CD4-positive, alpha-beta T cell (primary cell): ENCODE measurements around the gene C2CD4C. TPM values are rescaled to one million over a fixed set of nuclear protein-coding genes. Genes with fewer than 3 reads are reported as not detected.
"Not testable (repeated sequence)": the region's sequence is repeated elsewhere in the genome, so short reads cannot be mapped to it uniquely, and the experiment has no call there.

ENCODE experiments used
- ATAC-seq: fragments of 200-7000 bp; cut with Tn5 transposase; one replicate; pipeline ENCODE4 v1.10.0; 2022; ENCODE audit warnings: mild to moderate bottlenecking; ENCODE audit not compliant: poor library complexity
- CTCF ChIA-PET: fragments of 350-600 bp; sonication (Branson Sonifier 250); formaldehyde crosslinking; loops from one replicate; lab custom pipeline; 2021; ENCODE audit warnings: antibody characterized with exemption, inconsistent platforms; lab: Charles Lee
- POLR2A ChIA-PET: fragments of 350-600 bp; sonication (Branson Sonifier 250); formaldehyde crosslinking; loops from one replicate; lab custom pipeline; 2021; ENCODE audit warnings: antibody characterized with exemption, inconsistent platforms; lab: Charles Lee
- DNase-seq, 14 experiments: peaks; one replicate each; pipeline ENCODE4 v3.0.0-alpha.2; 2013 to 2020; ENCODE audit warnings: mixed read lengths in 2 of 14
- H3K27ac ChIP-seq, 2 donors: one replicate each; pipeline versions ENCODE4 v1.5.1 to v1.7.0; 2013; ENCODE audit warnings: low read length in 2 of 2, low read depth in 1 of 2, mild to moderate bottlenecking in 1 of 2
- H3K27me3 ChIP-seq, 2 experiments: 1 replicate in 1 of 2; 2 replicates in 1 of 2; pipeline versions ENCODE4 v1.6.1 to v1.7.0; 2013; ENCODE audit warnings: low read length in 2 of 2, control low read depth in 1 of 2, mild to moderate bottlenecking in 1 of 2, moderate library complexity in 1 of 2; ENCODE audit not compliant: insufficient read depth in 2 of 2, control insufficient read depth in 1 of 2
- H3K36me3 ChIP-seq: one replicate; pipeline ENCODE4 v1.6.1; 2013; ENCODE audit warnings: low read length, control low read depth; ENCODE audit not compliant: insufficient read depth
- H3K4me1 ChIP-seq: one replicate; pipeline ENCODE4 v1.6.1; 2013; ENCODE audit warnings: low read length, control low read depth; ENCODE audit not compliant: insufficient read depth
- H3K4me3 ChIP-seq: one replicate; pipeline ENCODE4 v1.5.1; 2013; ENCODE audit warnings: mild to moderate bottlenecking, low read length, moderate library complexity
- H3K9me3 ChIP-seq, 2 experiments: 1 replicate in 1 of 2; 2 replicates in 1 of 2; pipeline versions ENCODE4 v1.6.1 to v1.7.0; 2013; ENCODE audit warnings: low read length in 2 of 2, mild to moderate bottlenecking in 2 of 2, control low read depth in 1 of 2, moderate library complexity in 1 of 2; ENCODE audit not compliant: control insufficient read depth in 1 of 2, insufficient read depth in 1 of 2
- H3K27ac Mint-ChIP-seq: one replicate; pipeline ENCODE4 v1.8.0; 2020; ENCODE audit warnings: mixed read lengths
- H3K27me3 Mint-ChIP-seq: one replicate; pipeline ENCODE4 v1.8.0; 2021; ENCODE audit warnings: mixed read lengths
- H3K36me3 Mint-ChIP-seq: one replicate; pipeline ENCODE4 v1.8.0; 2021; ENCODE audit warnings: low read depth, mixed read lengths
- H3K4me1 Mint-ChIP-seq: one replicate; pipeline ENCODE4 v1.8.0; 2021; ENCODE audit warnings: low read depth, mixed read lengths
- H3K4me3 Mint-ChIP-seq: one replicate; pipeline ENCODE4 v1.8.0; 2020; ENCODE audit warnings: mild to moderate bottlenecking, mixed read lengths
- H3K9me3 Mint-ChIP-seq: one replicate; pipeline ENCODE4 v1.8.0; 2020; ENCODE audit warnings: mixed read lengths
- CTCF ChIP-seq: fragments of 200-600 bp; IDR thresholded peaks from one replicate; pipeline ENCODE4 v1.8.0; 2022; ENCODE audit warnings: antibody characterized with exemption, mild to moderate bottlenecking
- intact Hi-C, 2 experiments: fragments of 100-400 bp; cut with DNase I in 1 of 2; cut with micrococcal nuclease in 1 of 2; formaldehyde crosslinking; loops; one replicate each; pipeline versions ENCODE4 v1.15.1 to v1.9.0; 2023 to 2025; cut with DNase I, micrococcal nuclease
- total RNA-seq, 174 experiments: library from RNA in 2 of 174; stranded (reverse) in 2 of 174; gene quantifications; one replicate each; pipeline ENCODE4 v1.2.3 and lab custom pipeline; 2021 to 2026

The C2CD4C gene
- total RNA-seq, 2 experiments from 2014 or later: not detected

GRCh38 chr19:359653-359925, 49.4 kb downstream of the C2CD4C start:
- no peak for DNase-seq
- Histone ChIP-seq H3K36me3 (no peaks in the 10 kb centered on the region), H3K4me3 (no peak overlapping the region), H3K27ac (no peak overlapping the region), H3K27me3 (peaks cover 0 to 5% of the 10 kb centered on the region in 2 experiments), H3K4me1 (no peaks in the 10 kb centered on the region), H3K9me3 (peaks cover 0 to 12% of the 10 kb centered on the region in 2 experiments)
- intact Hi-C loops: no loop called here
- Mint-ChIP-seq H3K4me3 (no peak overlapping the region), H3K9me3 (peaks cover 3% of the 10 kb centered on the region), H3K36me3 (no peaks in the 10 kb centered on the region), H3K27me3 (peaks cover 14% of the 10 kb centered on the region), H3K27ac (no peak overlapping the region), H3K4me1 (no peaks in the 10 kb centered on the region)
- ChIA-PET CTCF (no interaction called here), POLR2A (no interaction called here)
- ATAC-seq: no peak
- no peak for TF ChIP-seq CTCF

GRCh38 chr19:355536-355935, 53.4 kb downstream of the C2CD4C start:
- DNase-seq: not testable (repeated sequence)

More at GRCh38 chr19:355536-355935, 53.4 kb downstream of the C2CD4C start:
- POLR2A ChIA-PET, H3K4me3 ChIP-seq, H3K27ac Mint-ChIP-seq, H3K27me3 ChIP-seq, H3K4me1 ChIP-seq, H3K4me1 Mint-ChIP-seq, H3K36me3 Mint-ChIP-seq, H3K27ac ChIP-seq, H3K4me3 Mint-ChIP-seq, H3K36me3 ChIP-seq, intact Hi-C loops, CTCF ChIA-PET, H3K9me3 Mint-ChIP-seq, ATAC-seq: not testable (repeated sequence)
- peaks cover 10% of the 10 kb centered on the region for H3K27me3 Mint-ChIP-seq
- H3K9me3 ChIP-seq: peaks cover 9 to 28% of the 10 kb centered on the region in 2 experiments

Other genes starting within 250 kb of the C2CD4C start
- gene PLPP2, start 117.7 kb downstream of the C2CD4C start, total RNA-seq: under 1 TPM in 1 of 2 experiments, not detected in 1; 0.64 TPM
- 10 to 100 TPM in 1 of 2 experiments, 1 to 10 TPM in 1; 9.5 to 11.5 TPM for gene MIER2, start 64.4 kb downstream of the C2CD4C start, total RNA-seq
- gene SHC2, start 51.9 kb upstream of the C2CD4C start, total RNA-seq: under 1 TPM; 0.36 to 0.42 TPM
- under 1 TPM; 0.20 to 0.91 TPM for gene MADCAM1, start 87.3 kb upstream of the C2CD4C start, total RNA-seq
- 10 to 100 TPM; 17.2 to 18.2 TPM for gene TPGS1, start 98.3 kb upstream of the C2CD4C start, total RNA-seq
- 10 to 100 TPM; 38.5 to 43.4 TPM for gene CDC34, start 122.6 kb upstream of the C2CD4C start, total RNA-seq
- 10 to 100 TPM; 41.6 to 46.3 TPM for gene GZMM, start 134.9 kb upstream of the C2CD4C start, total RNA-seq
- 10 to 100 TPM; 68.7 to 71.6 TPM for gene BSG, start 163.4 kb upstream of the C2CD4C start, total RNA-seq
- 1 to 10 TPM; 2.1 TPM for gene HCN2, start 180.7 kb upstream of the C2CD4C start, total RNA-seq
- gene POLRMT, start 224.4 kb upstream of the C2CD4C start, total RNA-seq: 10 to 100 TPM; 54.4 to 56.2 TPM
- gene FGF22, start 230.7 kb upstream of the C2CD4C start, total RNA-seq: under 1 TPM; 0.42 to 0.49 TPM